IPS-11a (cell line): ENCODE measurements around the gene ADGRL2.

ENCODE experiments used
- H3K4me3 ChIP-seq: one replicate; pipeline ENCODE4 v1.5.1; 2013; ENCODE audit warnings: low read depth, low read length, control low read depth

ADGRL2 gene

DNA sequence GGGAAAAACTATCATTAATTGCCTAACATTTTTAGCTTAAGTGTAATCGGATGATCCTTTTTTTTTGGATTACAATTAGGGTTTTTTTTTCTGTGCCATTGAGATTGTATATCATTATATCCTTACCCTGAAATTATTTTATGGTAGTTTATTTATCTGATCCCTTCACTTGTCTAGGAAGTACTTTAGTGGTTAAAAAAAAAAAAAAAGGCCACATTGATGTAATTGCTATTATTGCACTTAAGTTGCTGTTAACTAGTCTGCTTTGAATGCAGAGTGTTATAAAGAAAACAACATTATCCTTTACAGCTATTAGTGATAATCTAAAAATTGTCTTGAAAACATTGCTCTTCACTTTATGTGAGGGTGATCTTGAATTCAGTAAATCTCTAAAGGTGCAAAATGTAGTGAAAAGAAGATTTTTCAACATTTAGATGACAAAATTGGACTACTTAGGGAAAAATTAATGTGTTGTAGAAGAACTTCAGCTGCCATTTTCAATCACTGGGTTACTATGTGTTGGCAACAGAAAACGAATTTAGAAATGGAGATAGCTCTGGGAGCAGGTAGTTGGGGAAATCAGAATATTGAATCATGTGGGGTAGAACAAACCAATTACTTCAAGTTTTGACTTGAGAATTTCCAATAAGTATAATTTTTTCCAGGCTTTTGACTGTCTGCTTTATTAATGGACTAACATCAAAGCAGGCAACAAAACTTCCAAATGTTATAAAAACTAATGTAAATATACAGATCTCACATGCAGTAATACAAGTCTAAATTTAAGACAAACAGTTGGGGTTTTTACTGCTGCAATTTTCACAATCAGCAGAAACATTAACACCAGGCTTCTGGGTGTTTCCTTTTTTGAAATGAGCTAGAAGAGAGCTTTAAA, 5.0 kb downstream of the ADGRL2 start:
- no peak overlapping the region for H3K4me3 ChIP-seq

GRCh38 chr1:81806432-81806770, 5.7 kb downstream of the ADGRL2 start:
- no peak overlapping the region for H3K4me3 ChIP-seq

DNA sequence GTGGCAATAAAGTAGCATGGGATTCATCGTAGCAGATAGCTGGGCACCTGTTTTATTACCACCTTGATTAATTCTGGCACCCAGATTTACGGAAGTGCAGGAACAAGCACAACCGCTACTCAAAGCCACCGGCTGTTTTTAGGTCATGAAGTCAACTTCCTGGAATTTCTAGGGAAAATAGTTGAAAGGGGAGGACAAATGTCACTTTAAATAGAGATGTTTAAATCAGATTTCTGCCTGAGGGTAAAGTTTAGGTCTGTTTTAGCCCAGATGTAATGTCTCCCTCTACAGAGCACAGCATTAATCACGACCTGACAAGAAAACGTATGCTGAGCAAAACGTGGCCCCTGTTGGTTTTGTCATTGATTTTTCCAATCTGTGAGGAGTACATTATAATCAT, 8.0 kb downstream of the ADGRL2 start:
- H3K4me3 ChIP-seq, result no peak overlapping the region

DNA sequence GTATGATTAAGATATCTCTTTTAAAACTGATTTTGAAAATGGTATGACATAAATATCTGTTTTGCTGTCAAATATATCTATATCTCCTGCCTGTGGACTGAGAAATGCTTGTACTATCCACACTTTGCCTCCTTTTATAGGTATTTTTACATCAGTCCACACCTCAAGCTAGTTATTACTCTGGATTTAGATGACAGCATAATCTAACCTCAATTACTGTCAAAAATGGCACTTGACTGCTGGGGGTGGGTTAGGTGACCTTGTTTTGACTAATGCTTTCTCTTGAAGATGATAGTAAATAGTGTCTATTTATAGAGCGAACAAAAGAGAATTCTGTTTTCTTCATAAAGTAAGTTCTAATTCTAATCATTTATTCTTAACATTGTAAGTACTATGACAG, 9.1 kb downstream of the ADGRL2 start:
- H3K4me3 ChIP-seq, result no peak overlapping the region

DNA sequence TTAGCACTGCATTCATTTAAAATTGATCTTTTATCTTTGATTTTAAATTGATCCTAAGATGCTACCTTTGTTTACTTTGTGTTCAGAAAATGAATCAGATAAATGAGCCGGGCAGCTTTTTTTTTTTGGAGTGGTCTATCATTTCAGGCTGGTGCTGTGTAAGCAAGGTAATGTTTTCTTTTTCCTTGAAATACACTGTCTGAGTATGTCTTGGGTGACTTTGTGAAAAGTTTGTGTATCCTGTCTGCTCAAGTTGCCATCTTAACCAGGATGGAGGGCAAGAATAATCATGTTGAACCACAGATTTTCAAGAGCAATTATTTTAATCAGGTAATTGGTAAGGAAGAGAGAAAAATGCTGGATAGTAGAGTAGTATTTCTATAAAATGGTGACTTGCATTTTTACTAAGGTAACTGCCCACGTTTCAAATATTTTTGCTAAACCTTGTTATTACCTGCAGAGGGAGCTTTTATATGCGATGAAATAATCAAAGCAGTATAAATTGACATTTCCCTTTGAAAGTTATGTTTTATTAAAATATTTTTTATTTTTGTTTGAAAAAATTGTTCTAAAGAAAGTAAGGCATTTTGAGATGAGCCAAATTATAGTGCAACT, 11.1 kb downstream of the ADGRL2 start:
- no peak overlapping the region for H3K4me3 ChIP-seq

- no peak overlapping the region for H3K4me3 ChIP-seq
Measured at GRCh38 chr1:81812712-81813111, 12.0 kb downstream of the ADGRL2 start.

DNA sequence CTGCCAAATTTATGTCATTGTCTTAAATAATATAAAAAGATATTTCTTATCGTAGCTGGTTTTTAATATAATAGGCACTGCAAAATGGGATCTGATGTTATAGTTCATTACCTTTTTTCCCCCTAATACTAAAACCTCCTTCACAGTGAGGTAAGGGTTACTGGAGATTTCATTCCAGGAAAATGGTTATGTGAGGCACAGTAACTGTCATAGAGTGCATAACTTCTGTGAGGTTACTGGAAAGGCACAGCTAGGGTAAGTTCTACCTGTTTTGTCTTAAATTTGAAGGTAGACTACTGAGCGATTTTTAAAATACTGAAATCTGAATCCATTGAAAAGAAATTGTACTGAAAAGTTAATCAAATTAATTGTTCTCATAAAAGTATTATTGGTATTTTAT, 13.0 kb downstream of the ADGRL2 start:
- no peak overlapping the region for H3K4me3 ChIP-seq

- H3K4me3 ChIP-seq, result no peak overlapping the region
Measured at GRCh38 chr1:81819613-81820012, 18.9 kb downstream of the ADGRL2 start.

- H3K4me3 ChIP-seq, result no peak overlapping the region
Measured at GRCh38 chr1:81820765-81821164, 20.0 kb downstream of the ADGRL2 start.

DNA sequence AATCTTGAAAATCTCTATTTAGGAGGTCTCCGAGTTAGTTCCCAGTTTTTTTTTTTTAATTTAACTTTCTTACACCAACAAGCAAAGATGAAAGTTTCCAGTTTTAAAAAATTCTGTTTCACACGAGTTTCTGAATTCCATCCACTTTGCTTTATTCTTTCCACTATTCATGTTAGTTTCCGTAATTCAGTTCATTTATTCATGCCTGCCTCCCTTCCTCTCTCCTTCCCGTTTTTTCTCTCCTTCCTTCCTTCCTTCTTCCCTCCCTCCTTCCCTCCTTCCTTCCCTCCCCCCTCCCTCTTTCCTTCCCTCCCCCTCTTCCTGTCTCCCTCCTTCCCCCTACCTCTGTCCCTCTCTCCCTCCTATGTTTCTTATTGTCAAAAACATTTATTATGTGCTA, 22.3 kb downstream of the ADGRL2 start:
- H3K4me3 ChIP-seq, result no peak overlapping the region

DNA sequence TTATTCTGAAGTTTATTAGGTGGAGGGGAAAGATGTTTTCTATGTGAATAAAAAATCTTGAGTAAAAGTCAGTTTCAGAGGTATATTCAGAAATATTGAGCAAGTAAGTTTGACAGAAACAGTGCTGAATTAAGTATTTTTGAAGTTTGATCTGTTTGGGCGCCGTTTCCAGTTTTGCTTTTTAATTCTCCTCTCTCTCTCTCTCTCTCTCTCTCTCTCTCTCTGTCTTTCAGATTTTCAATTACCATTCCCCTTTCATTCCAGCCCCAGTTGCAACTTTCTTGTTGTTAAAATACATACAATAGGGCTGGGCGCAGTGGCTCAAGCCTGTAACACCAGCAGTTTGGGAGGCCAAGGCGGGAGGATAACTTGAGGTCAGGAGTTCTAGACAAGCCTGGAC, 24.0 kb downstream of the ADGRL2 start:
- H3K4me3 ChIP-seq, result no peak overlapping the region

- H3K4me3 ChIP-seq, result no peak overlapping the region
Measured at GRCh38 chr1:81827942-81828341, 27.2 kb downstream of the ADGRL2 start.

- H3K4me3 ChIP-seq, result no peak overlapping the region
Measured at GRCh38 chr1:81832573-81832972, 31.8 kb downstream of the ADGRL2 start.

- H3K4me3 ChIP-seq, result no peak overlapping the region
Measured at GRCh38 chr1:81833722-81834121, 33.0 kb downstream of the ADGRL2 start.

DNA sequence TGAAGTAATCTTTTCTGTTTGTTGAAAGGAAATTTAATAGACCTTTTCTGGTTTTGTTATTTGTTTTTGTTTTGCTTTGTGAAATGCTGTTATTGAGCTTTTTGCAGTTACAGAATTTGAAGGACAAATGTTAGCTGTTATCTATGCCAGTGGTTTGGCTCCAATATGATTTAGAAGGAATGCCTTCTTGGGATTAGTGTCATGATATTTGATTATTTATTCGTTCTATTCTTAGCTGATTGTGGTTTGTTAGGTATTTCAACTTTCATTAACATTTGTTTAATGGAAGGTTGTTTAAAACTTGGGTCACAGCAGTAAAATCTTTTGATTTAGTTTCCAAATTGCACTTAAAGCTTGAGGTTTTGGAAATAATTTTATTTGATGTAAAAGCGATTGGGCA, 33.5 kb downstream of the ADGRL2 start:
- H3K4me3 ChIP-seq, result no peak overlapping the region

- no peak overlapping the region for H3K4me3 ChIP-seq
Measured at GRCh38 chr1:81834921-81835698, 34.4 kb downstream of the ADGRL2 start.

DNA sequence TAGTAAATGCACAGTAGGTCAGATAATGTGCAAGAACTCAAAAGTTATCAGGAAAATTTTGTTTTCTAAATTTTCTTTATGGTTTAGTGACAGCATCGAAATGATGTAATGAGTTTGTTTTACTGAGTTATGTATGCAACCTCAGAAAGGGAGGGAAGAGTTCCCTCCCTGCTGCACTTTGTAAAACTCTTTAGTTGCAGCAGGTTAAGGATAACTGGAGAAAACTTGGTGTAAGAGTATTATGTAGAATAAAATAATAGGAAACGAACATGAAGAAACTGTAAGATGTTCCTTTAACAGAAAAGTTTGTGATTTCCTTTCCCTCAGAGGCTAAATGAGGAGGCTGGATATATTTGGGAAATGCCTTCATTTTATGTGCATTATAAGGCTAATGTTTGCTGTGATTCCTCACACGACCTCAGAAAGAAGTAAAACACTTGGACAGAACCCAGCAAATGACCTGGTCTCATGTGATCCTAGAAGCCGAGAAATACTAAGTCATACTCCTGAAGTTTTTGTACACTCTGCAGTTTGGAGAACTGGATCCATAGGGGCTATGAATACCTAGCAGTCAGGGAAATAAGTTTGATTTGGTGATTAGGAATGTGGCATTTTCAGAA, 35.4 kb downstream of the ADGRL2 start:
- no peak overlapping the region for H3K4me3 ChIP-seq

DNA sequence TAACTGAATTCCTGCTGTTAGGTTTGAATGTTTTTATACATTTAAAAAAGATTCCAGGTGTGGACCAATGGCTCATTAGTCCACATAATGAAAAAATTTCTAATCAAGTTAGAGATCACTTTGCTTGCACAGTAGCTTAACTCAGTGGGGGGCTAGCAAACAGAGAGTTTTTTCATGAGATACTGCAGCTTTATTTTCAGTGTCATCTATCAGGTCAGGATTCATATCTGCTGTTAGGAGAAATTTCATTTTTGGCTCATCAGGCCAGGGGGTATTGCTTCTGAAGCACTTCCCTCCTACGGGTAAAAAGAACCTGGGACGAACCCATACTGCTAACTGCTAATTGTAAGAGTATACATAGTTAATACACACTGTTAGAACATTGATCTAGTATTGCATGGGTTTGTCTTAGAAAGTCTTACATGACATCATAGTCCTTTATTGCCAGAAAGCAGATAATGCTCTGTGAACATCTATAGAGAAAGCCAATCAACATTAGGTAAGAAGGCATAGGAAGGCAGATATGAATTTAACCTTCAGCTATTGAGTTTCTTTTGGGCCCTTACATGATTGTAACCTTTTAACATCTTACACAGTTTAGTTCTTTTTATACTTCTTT, 38.0 kb downstream of the ADGRL2 start:
- H3K4me3 ChIP-seq, result no peak overlapping the region

DNA sequence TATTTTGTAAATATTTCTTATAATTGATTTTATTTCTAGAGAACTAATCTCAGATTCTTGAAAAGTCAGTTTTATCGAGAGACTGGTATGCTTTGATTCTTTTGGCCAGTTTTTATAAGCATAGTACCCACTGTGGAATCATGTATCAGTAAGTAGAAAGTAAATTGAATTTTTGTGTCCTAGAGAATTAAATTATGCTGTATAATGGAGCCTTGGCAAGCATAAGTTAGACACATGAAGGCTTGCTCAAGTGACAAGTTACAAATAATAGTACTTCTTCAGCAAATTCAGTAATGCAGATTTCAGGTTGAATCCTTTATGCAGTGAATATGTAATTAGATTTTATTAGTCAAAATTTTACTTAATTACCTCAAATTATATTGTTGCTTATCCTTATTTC, 40.1 kb downstream of the ADGRL2 start:
- no peak overlapping the region for H3K4me3 ChIP-seq

DNA sequence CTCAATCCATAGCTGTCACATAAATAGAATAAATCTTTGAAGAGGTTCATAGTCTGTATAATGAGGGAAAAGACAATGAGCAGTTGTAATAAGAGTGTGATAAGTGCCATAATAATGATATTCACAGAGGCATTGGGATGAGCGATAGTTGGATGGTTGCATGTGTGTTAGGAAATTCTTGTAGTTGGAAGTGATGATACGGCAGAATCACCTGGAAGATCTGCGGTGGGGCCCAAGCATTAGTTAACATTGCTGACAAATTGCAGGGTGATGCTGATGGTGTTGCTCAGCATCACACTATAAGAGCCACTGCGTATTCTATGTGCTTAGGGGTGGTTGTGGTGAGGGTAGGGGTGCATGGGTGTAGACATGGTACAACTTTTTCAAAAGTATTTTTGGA, 41.1 kb downstream of the ADGRL2 start:
- no peak overlapping the region for H3K4me3 ChIP-seq

- no peak overlapping the region for H3K4me3 ChIP-seq
Measured at GRCh38 chr1:81844477-81844876, 43.7 kb downstream of the ADGRL2 start.
